Measurements from ENCODE around the gene IGSF11. TPM values are rescaled to one million over a fixed set of nuclear protein-coding genes. Genes with fewer than 3 reads are reported as not detected.

The IGSF11 gene
- total and polyA plus RNA-seq, 2 of the 4 experiments (the other 2 are of a cell fraction): 0.18 TPM; not detected in 1

GRCh38 chr3:118945834-118946233 lies 88.8 kb downstream of the IGSF11 start:
- Histone ChIP-seq H4K20me1 (ENCODE audit: insufficient read depth, low read length) (no peaks in the 10 kb centered on the region), H3K36me3 (ENCODE audit: control insufficient read depth, insufficient read depth, low read length) (no peaks in the 10 kb centered on the region), H3K4me2 (ENCODE audit: low read depth, low read length) (no peak overlapping the region), H2BK5ac (ENCODE audit: low read depth, low read length, poor library complexity, severe bottlenecking) (no peak overlapping the region), H4K5ac (ENCODE audit: low read depth, low read length) (no peak overlapping the region), H2AK5ac (ENCODE audit: low read depth, low read length) (no peak overlapping the region), H2BK15ac (ENCODE audit: low read depth, low read length) (no peak overlapping the region), H3K18ac (ENCODE audit: low read depth, low read length) (no peak overlapping the region), H3K23ac (ENCODE audit: low read depth, low read length) (no peak overlapping the region), H2AFZ (replicated peaks; ENCODE audit: low read length, poor library complexity) (no peak overlapping the region), H3K4me1 (ENCODE audit: control insufficient read depth, insufficient read depth, low read length) (no peaks in the 10 kb centered on the region), H3K9me3 (ENCODE audit: control insufficient read depth, insufficient read depth, low read length) (no peaks in the 10 kb centered on the region), H3K79me1 (ENCODE audit: low read depth in 1 of 2, low read length in 2 of 2) (no peaks in the 10 kb centered on the region), H3K14ac (replicated peaks; ENCODE audit: low read depth, low read length) (no peak overlapping the region), H3K9ac (ENCODE audit: low read depth, low read length) (no peak overlapping the region), H3K9me1 (ENCODE audit: insufficient read depth, low read length) (no peaks in the 10 kb centered on the region), H2AK9ac (replicated peaks; ENCODE audit: low read depth, low read length, poor library complexity) (no peak overlapping the region), H4K91ac (ENCODE audit: insufficient read depth, low read depth, low read length) (no peak overlapping the region), H3K56ac (ENCODE audit: extremely low read depth, insufficient read depth, low read length) (no peak overlapping the region), H3K4me3 (ENCODE audit: insufficient read depth, low read depth, low read length) (no peak overlapping the region), H4K8ac (ENCODE audit: low read depth in 2 of 2, low read length in 2 of 2) (no peak overlapping the region), H2BK20ac (ENCODE audit: low read depth, low read length) (no peak overlapping the region), H2BK120ac (ENCODE audit: low read depth, low read length) (no peak overlapping the region), H3K4ac (ENCODE audit: low read depth, low read length) (no peak overlapping the region), H3K27ac (ENCODE audit: insufficient read depth, low read length) (no peak overlapping the region), H3K27me3 (ENCODE audit: control insufficient read depth, insufficient read depth, low read length) (no peaks in the 10 kb centered on the region)
- in situ Hi-C loops (cut with MboI; ENCODE audit: low sequenced_read_pairs): no loop called here
- BruUV-seq (replicated peaks): no TSS peak
- dilution Hi-C loops (cut with HindIII; ENCODE audit: low sequenced_read_pairs, unreplicated experiment): no loop called here
- POLR2A ChIA-PET (ENCODE audit: unreplicated experiment): no interaction called here
- ATAC-seq (ENCODE audit: low read depth) (no peak), DNase-seq (no peak)
- no CpG with 5 or more reads among the region's 4 CpGs for WGBS, 2 experiments (ENCODE audit: extremely low coverage in 2 of 2, insufficient read length in 1 of 2)
- CTCF ChIA-PET: no interaction called here
- TF ChIP-seq RAD21 (IDR thresholded peaks at IDR 0.05; ENCODE audit: low read length): no peak
- no peak for TF ChIP-seq NFE2L2 (IDR thresholded peaks at IDR 0.05; ENCODE audit: low read depth, low read length)
- TF ChIP-seq RFX5 (IDR thresholded peaks at IDR 0.05; ENCODE audit: low read depth, low read length): no peak
- no peak for TF ChIP-seq MAZ (IDR thresholded peaks at IDR 0.05; ENCODE audit: borderline replicate concordance, low read depth, low read length)
- TF ChIP-seq FOS (IDR thresholded peaks at IDR 0.05; ENCODE audit: low read depth, low read length): no peak
- no peak for TF ChIP-seq POLR2A (IDR thresholded peaks at IDR 0.05; ENCODE audit: low read depth, low read length)
- no peak for TF ChIP-seq RCOR1 (IDR thresholded peaks at IDR 0.05; ENCODE audit: insufficient replicate concordance, low read length)
- intact Hi-C loops (cut with micrococcal nuclease): no loop called here
